ENCODE results near the gene TPRN.

TPRN gene

GRCh38 chr9:137194909-137195308 lies 5.6 kb downstream of the TPRN start:
- no peak overlapping the region for H3K27ac ChIP-seq
- H3K9me3 ChIP-seq, result no peaks in the 10 kb centered on the region
- no peaks in the 10 kb centered on the region for H3K27me3 ChIP-seq
- TF ChIP-seq CTCF (IDR thresholded peaks at IDR 0.05), result no peak
- peaks cover 6 to 27% (median 20%) of the 10 kb centered on the region in 3 donors for H3K36me3 ChIP-seq
- no peak overlapping the region for H3K4me3 ChIP-seq
- intact Hi-C loops (cut with DNase I; ENCODE audit: low total_unique reads), result no loop called here
- H3K4me1 ChIP-seq, result peaks cover 7 to 66% (median 31%) of the 10 kb centered on the region in 4 donors
- no peak for DNase-seq

- H3K9me3 ChIP-seq, result no peaks in the 10 kb centered on the region
- no peak overlapping the region for H3K4me3 ChIP-seq
- intact Hi-C loops (cut with DNase I; ENCODE audit: low total_unique reads), result no loop called here
- no peak overlapping the region for H3K27ac ChIP-seq
- peaks cover 10 to 66% (median 31%) of the 10 kb centered on the region in 4 donors for H3K4me1 ChIP-seq
- no peaks in the 10 kb centered on the region for H3K27me3 ChIP-seq
- H3K36me3 ChIP-seq, result peaks cover 6 to 29% (median 21%) of the 10 kb centered on the region in 3 donors
- no peak for TF ChIP-seq CTCF (IDR thresholded peaks at IDR 0.05)
- DNase-seq, result no peak
Observed at GRCh38 chr9:137194388-137194787, 6.2 kb downstream of the TPRN start.

- Histone ChIP-seq H3K4me3 (no peak overlapping the region), H3K27ac (no peak overlapping the region), H3K36me3 (peaks cover 6 to 29% (median 21%) of the 10 kb centered on the region in 3 donors), H3K27me3 (no peaks in the 10 kb centered on the region), H3K4me1 (peaks cover 8 to 63% (median 29%) of the 10 kb centered on the region in 4 donors), H3K9me3 (no peaks in the 10 kb centered on the region)
- no peak for DNase-seq
- intact Hi-C loops (cut with DNase I; ENCODE audit: low total_unique reads), result no loop called here
- no peak for TF ChIP-seq CTCF (IDR thresholded peaks at IDR 0.05)
Observed at GRCh38 chr9:137193771-137194170, 6.8 kb downstream of the TPRN start.

- no peak overlapping the region for H3K4me3 ChIP-seq
- H3K27me3 ChIP-seq, result no peaks in the 10 kb centered on the region
- H3K9me3 ChIP-seq, result no peaks in the 10 kb centered on the region
- DNase-seq, result no peak
- TF ChIP-seq CTCF (IDR thresholded peaks at IDR 0.05), result no peak
- H3K4me1 ChIP-seq, result peaks cover 8 to 56% (median 22%) of the 10 kb centered on the region in 4 donors
- peaks cover 6 to 29% (median 21%) of the 10 kb centered on the region in 3 donors for H3K36me3 ChIP-seq
- intact Hi-C loops (cut with DNase I; ENCODE audit: low total_unique reads), result no loop called here
- H3K27ac ChIP-seq, result no peak overlapping the region
Observed at GRCh38 chr9:137192859-137193258, 7.7 kb downstream of the TPRN start.

GRCh38 chr9:137192448-137192780 lies 8.1 kb downstream of the TPRN start:
- H3K27me3 ChIP-seq, result no peaks in the 10 kb centered on the region
- H3K4me3 ChIP-seq, result no peak overlapping the region
- peaks cover 12 to 56% (median 24%) of the 10 kb centered on the region in 4 donors for H3K4me1 ChIP-seq
- H3K27ac ChIP-seq, result no peak overlapping the region
- H3K9me3 ChIP-seq, result no peaks in the 10 kb centered on the region
- intact Hi-C loops (cut with DNase I; ENCODE audit: low total_unique reads), result no loop called here
- TF ChIP-seq CTCF (IDR thresholded peaks at IDR 0.05), result no peak
- peaks cover 6 to 29% (median 21%) of the 10 kb centered on the region in 3 donors for H3K36me3 ChIP-seq
- no peak for DNase-seq
